Liver (tissue), 3 donors: ENCODE data around the gene RCE1.

Experiments
- EGR1 ChIP-seq, 2 donors: IDR thresholded peaks; 2 replicates each; pipeline ENCODE4 v1.6.1; 2016 to 2018; ENCODE audit warnings: antibody characterized with exemption in 2 of 2, low read depth in 2 of 2
- FOXA1 ChIP-seq: IDR thresholded peaks from 2 replicates; pipeline ENCODE4 v1.6.1; 2016; ENCODE audit warnings: antibody characterized with exemption
- GABPA ChIP-seq, 2 donors: IDR thresholded peaks in 1 of 2; conservative IDR thresholded peaks in 1 of 2; 2 replicates each; pipeline ENCODE4 v1.6.1; 2016; ENCODE audit warnings: antibody characterized with exemption in 2 of 2, mild to moderate bottlenecking in 1 of 2, moderate library complexity in 1 of 2
- HNF4A ChIP-seq, 2 donors: conservative IDR thresholded peaks; 2 replicates each; pipeline ENCODE4 v1.6.1; 2016; ENCODE audit warnings: antibody characterized with exemption in 2 of 2, mild to moderate bottlenecking in 2 of 2
- HNF4G ChIP-seq: IDR thresholded peaks from 2 replicates; pipeline ENCODE4 v1.6.1; 2016; ENCODE audit warnings: antibody characterized with exemption
- JUND ChIP-seq, 2 donors: IDR thresholded peaks; 2 replicates each; pipeline ENCODE4 v1.6.1; 2016; ENCODE audit warnings: antibody characterized with exemption in 2 of 2
- MAX ChIP-seq: IDR thresholded peaks from 2 replicates; pipeline ENCODE4 v1.6.1; 2016; ENCODE audit warnings: antibody characterized with exemption
- NR2F2 ChIP-seq: IDR thresholded peaks from 2 replicates; pipeline ENCODE4 v1.6.1; 2016; ENCODE audit warnings: antibody characterized with exemption
- RAD21 ChIP-seq, 2 donors: IDR thresholded peaks; 2 replicates each; pipeline ENCODE4 v1.6.1; 2016; ENCODE audit warnings: antibody characterized with exemption in 2 of 2, mild to moderate bottlenecking in 2 of 2
- REST ChIP-seq: IDR thresholded peaks from 2 replicates; pipeline ENCODE4 v1.6.1; 2016; ENCODE audit warnings: antibody characterized with exemption, mild to moderate bottlenecking
- TAF1 ChIP-seq: conservative IDR thresholded peaks from 2 replicates; pipeline ENCODE4 v1.6.1; 2016; ENCODE audit warnings: antibody characterized with exemption, mild to moderate bottlenecking
- YY1 ChIP-seq: IDR thresholded peaks from 2 replicates; pipeline ENCODE4 v1.6.1; 2016; ENCODE audit warnings: antibody characterized with exemption, mild to moderate bottlenecking
- ZBTB33 ChIP-seq: IDR thresholded peaks from 2 replicates; pipeline ENCODE4 v1.6.1; 2016; ENCODE audit warnings: antibody characterized with exemption
- TF ChIP-seq, protein P1 (sequence below): fragments of 150-350 bp; IDR thresholded peaks from 2 replicates; pipeline ENCODE4 v1.5.1; 2017; ENCODE audit warnings: improper control_type of control experiment, low read depth, low read length; ENCODE audit not compliant: missing input control
- donor health status: healthy.
- donor health status: healthy.

DNA sequence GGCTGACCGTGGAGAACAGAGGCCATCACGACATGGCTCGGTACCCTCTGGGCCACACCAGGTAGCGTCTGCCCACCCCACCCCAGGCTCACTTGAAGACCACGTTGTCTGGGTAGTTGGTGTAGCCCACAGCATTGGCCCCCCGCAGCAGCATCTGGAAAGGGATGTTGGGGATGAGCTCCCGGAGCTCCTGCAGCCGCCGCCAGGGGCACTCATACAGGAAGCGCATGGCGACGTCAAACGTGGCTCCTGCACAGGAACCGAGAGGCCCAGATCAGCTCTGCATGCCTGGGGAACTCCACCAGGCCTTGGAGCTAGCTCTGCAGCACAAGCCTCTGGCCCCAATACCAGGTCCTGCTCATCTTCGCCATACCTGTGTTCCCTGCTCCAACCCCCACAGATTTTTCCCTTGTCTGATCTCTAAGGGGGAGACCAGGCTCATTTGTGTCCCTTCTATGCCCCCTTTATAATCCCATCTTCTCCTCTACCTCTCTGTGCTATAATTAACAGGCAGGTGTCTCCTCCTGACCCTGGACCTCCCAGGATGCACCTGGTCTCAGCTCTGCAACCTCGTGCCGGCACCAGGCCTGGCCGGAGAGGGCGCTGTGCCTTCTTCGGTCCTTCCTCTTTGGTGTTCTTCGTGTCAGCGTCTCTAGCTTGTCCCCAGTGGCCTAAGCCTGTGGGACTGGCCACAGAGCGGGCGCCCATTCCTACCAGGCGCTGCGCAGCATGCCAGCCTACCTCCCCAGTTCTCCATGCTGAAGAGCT is 8.6 kb downstream of the RCE1 start:
- TF ChIP-seq NR2F2 (no peak), REST (no peak), MAX (no peak), TAF1 (no peak), EGR1 (IDR thresholded peaks at IDR 0.05; ENCODE audit: low read depth in 2 of 2) (no peak), JUND (IDR thresholded peaks at IDR 0.05) (no peak), YY1 (no peak), RAD21 (IDR thresholded peaks at IDR 0.05) (no peak), HNF4A (conservative IDR thresholded peaks at IDR 0.05) (no peak), ZBTB33 (no peak), FOXA1 (no peak), GABPA (IDR thresholded peaks at IDR 0.05 in 1 of 2, conservative IDR thresholded peaks at IDR 0.05 in 1 of 2) (no peak), HNF4G (no peak)
- TF ChIP-seq, protein P1, sequence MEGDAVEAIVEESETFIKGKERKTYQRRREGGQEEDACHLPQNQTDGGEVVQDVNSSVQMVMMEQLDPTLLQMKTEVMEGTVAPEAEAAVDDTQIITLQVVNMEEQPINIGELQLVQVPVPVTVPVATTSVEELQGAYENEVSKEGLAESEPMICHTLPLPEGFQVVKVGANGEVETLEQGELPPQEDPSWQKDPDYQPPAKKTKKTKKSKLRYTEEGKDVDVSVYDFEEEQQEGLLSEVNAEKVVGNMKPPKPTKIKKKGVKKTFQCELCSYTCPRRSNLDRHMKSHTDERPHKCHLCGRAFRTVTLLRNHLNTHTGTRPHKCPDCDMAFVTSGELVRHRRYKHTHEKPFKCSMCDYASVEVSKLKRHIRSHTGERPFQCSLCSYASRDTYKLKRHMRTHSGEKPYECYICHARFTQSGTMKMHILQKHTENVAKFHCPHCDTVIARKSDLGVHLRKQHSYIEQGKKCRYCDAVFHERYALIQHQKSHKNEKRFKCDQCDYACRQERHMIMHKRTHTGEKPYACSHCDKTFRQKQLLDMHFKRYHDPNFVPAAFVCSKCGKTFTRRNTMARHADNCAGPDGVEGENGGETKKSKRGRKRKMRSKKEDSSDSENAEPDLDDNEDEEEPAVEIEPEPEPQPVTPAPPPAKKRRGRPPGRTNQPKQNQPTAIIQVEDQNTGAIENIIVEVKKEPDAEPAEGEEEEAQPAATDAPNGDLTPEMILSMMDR = no peak
